Measurements from ENCODE around the gene FZR1.
A peak's percentile ranks its signal among the peaks of the same experiment; 100 is the strongest.
"Not testable (repeated sequence)": the region's sequence is repeated elsewhere in the genome, so short reads cannot be mapped to it uniquely, and the experiment has no call there.

FZR1 gene

DNA sequence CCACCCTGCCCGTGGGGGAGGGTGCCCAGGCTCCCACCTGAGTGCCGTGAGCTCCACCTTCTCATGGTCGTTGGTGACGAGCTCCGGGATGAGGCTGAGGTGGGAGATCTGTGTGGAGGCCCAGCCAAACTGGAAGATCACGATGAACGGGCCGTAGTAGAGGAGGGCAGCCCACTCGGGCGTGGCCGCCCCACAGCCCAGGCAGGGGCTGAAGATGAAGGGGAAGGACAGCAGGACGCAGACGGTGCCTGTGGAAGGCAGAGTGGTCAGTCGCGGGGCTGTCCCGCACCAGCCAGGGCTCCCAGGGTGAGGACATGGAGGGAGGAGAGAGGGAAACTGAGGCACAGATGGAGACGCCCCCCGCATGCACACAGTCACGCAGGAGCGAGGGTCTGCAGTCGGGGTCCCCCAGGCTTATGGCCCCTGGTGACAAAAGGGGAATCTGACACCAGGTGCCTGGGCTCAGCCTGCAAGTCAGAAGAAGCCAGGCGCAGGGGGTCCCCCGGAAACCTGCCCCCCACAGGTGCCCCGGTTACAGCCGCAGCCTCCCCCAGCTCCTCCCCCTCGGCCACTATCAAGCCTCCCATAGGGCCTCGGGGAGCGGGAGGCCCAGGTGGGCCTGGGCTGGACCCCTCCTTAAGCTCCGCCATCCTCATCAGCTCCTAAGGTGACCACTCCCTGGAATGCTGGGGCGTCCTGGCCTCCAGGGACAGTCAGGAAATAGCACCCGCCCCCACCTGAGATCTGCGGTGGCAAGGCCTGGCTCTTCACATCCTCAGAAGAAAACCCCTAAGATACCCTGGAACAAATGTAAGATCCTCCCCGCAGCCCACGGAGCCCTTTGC, 45.1 kb downstream of the FZR1 start:
- DNase-seq: no peak

- DNase-seq: no peak
Observed at GRCh38 chr19:3551792-3552095, 45.6 kb downstream of the FZR1 start.

DNA sequence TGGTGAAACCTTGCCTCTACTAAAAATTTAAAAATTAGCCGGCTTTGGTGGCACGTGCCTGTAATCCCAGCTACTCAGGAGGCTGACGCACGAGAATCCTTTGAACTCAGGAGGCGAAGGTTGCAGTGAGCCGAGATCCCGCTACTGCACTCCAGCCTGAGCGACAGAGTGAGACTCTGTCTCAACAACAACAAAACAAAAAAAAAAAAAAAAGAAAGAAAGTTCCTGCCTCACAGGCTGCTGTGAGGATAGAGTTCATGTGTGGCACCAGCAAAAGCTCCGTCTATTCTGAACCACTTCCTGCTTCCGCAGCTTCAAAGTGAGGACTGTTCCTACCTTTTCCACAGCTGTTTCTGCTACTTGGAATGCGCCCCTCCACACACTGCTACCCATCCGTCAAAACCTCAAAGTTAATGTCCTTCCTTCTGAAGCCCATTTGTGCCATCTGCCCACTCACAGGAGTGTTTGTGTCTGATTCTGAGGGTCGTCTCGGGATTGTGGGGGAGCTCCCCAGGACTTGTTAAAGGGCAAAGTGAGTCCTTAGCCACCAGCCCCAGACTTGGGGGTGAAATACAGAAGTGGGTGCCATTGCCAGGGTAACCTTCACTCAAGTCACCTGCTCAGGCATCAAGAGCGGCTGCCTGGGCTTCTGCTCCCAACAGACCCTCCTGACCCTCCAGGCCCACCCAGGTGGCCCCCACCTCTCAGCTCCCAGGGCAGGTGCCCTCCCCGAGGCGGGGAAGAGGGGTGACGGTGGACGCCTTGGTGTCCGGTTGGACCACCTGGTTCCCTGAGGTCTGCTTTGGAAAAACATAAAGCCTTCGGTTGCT, 48.4 kb downstream of the FZR1 start:
- no peak for DNase-seq

- no peak for DNase-seq
Observed at GRCh38 chr19:3555653-3556422, 49.7 kb downstream of the FZR1 start.

DNA sequence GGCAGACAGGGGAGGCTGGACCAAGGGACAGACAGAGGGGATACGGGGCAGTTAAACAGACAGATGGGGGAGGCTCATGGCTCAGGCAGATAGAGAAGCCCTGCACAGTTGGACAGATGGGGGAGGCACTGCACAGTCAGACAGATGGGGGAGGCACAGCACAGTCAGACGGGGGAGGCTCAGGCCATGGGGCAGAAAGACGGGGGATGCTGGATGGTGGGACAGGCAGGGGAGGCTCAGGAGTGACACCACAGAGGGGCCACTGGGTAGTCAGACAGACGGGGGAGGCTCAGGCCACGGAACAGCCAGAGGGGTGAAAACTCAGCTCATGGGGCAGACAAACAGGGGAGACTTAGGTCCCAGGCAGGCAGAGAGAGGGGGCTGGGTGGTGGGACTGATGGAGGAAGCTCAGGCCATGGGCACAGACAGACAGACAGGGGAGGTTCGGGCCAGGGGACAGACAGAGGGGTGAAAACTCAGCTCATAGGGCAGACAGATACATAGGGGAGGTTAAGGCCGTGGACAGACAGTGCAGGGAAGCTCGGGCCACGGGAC, 50.4 kb downstream of the FZR1 start:
- DNase-seq: no peak

- DNase-seq: peak; percentile 74
Observed at GRCh38 chr19:3556978-3557460, 50.9 kb downstream of the FZR1 start.

GRCh38 chr19:3557461-3558248, 51.5 kb downstream of the FZR1 start, which contains the start of gene MFSD12:
MFSD12 (minus strand) TSS chr19:3557586; CDS start chr19:3557403, 183 bp downstream.
- DNase-seq: peak; percentile 94

GRCh38 chr19:3563709-3564524, 57.8 kb downstream of the FZR1 start:
- DNase-seq: no peak

- no peak for DNase-seq
Observed at GRCh38 chr19:3565139-3565538, 59.0 kb downstream of the FZR1 start.

DNA sequence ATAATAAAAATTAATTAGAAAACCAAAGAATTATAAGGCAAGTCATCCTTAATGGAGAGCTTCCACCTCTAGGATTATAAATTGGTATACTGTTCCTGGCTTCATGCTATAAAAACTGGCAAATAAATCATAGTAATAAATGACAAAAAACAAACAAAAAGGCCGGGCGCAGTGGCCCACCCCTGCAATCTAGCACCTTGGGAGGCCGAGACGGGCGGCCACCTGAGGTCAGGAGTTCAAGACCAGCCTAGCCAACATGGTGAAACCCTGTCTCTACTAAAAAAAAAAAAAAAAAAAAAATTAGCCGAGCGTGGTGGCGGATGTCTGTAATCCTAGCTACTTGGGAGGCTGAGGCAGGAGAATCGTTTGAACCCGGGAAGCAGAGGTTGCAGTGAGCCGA, 63.9 kb downstream of the FZR1 start:
- DNase-seq: not testable (repeated sequence)

GRCh38 chr19:3570606-3571011, 64.5 kb downstream of the FZR1 start:
- no peak for DNase-seq

- DNase-seq: peak; percentile 99
Observed at GRCh38 chr19:3572132-3572854, 66.2 kb downstream of the FZR1 start.

DNA sequence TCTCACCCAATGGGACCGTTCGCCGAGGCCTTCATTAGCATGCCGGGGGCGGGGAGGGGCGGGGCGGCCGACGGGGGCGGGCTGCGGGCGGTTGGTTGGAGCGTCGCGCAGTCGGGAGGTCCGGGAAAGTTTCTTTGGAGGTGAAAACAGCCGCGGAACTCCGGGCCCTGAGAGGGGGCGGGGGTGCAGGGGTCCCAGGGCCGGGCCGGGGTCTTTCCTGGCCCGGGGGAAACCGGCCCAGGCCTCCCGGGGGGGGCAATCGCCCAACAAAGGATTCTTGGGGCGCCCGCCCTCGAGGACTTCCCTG, 66.7 kb downstream of the FZR1 start, which contains the start of gene HMG20B:
Gene HMG20B, plus strand, starts transcription at position 90 of the 307 bp plus-strand sequence. CDS start 366 bp downstream, outside the sequence.
- no peak for DNase-seq

- DNase-seq: no peak
Observed at GRCh38 chr19:3573162-3573857, 67.2 kb downstream of the FZR1 start.

GRCh38 chr19:3573858-3574637, 67.9 kb downstream of the FZR1 start:
- peak; percentile 78 for DNase-seq

DNA sequence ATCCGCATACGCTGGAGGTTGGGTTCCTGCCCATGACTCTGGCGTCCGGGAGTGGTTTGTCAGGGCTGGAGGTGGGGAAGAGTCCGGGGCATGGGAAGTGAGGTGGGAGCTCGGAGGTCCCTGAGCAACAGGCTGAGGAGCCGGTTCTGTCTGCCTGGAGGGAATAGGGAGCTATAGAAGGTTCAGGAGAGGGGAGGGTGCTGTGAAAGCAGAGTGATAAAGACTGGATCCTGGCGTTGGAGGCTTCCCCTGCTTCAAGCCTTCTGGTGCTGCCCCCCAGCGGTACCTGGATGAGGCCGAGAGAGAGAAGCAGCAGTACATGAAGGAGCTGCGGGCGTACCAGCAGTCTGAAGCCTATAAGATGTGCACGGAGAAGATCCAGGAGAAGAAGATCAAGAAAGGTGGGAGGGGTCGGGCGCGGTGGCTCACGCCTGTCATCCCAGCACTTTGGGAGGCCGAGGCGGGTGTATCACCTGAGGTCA, 69.2 kb downstream of the FZR1 start:
- peak; percentile 8 for DNase-seq

DNA sequence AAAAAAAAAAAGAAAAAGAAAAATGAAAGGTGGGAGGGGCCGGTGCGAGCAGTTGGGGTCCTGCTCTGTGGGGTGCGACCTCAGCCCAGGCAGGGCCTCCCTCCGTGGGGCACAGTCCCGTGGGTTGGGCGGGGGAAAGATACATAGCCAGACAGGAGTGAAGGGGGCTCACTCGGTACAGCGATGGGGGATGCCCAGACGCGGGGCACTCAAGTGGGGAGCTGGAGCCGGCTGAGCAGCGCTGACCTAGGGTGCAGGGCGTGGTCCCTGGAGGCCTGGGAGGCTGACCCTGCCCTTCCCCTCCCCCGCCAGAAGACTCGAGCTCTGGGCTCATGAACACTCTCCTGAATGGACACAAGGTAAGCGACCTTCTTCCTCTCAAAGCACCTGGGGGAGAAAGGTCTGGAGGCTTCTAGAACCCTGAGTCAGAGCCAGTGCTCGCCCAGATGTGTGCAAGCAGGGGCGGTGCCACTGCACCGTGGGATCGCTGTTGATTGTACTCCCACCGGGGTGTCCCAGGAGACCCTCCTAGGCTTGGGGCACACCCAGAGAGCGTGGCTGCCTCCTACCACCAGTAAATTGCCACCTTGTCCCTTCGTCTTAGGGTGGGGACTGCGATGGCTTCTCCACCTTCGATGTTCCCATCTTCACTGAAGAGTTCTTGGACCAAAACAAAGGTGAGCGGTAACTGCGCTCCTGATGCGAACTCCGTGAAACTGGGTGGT, 70.0 kb downstream of the FZR1 start:
- DNase-seq: no peak

Data from stimulated activated naive CD4-positive, alpha-beta T cell treated with Interleukin-2 at 50 U/mL for 16 hours (primary cell).